ENCODE measurements around the gene INTS2.

Gene INTS2

DNA sequence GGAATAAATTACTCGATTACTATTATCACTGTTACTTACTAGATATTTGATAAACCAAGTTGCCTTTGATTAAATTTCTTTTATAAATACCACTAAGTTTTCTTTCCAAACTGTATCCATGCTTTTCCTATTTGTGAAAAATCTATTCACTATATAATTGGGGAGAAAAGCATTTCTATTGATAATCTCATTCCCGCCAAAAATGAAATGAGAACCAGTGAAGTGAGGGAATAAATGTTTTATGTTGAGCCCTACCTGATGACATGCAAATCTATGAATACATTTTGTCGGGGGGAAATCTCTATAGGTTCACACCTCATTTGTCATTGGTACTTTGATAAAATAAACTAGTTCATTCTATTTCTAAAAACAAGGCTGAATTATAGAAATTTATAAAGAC, 80.1 kb downstream of the INTS2 start:
- H3K4me1 ChIP-seq (ENCODE audit: control insufficient read depth in 1 of 2, insufficient read depth in 2 of 2, low read length in 2 of 2): no peaks in the 10 kb centered on the region
- no peaks in the 10 kb centered on the region for H3K27me3 ChIP-seq (ENCODE audit: low read depth, low read length)
- H3K4me3 ChIP-seq (ENCODE audit: low read depth in 1 of 2, low read length in 2 of 2): no peak overlapping the region
- H3K9me3 ChIP-seq (ENCODE audit: control insufficient read depth in 1 of 2, low read length in 2 of 2): no peaks in the 10 kb centered on the region
- H3K27ac ChIP-seq (ENCODE audit: low read length): no peak overlapping the region
- no peaks in the 10 kb centered on the region for H3K36me3 ChIP-seq (ENCODE audit: control insufficient read depth in 1 of 2, insufficient read depth in 2 of 2, low read length in 2 of 2)

DNA sequence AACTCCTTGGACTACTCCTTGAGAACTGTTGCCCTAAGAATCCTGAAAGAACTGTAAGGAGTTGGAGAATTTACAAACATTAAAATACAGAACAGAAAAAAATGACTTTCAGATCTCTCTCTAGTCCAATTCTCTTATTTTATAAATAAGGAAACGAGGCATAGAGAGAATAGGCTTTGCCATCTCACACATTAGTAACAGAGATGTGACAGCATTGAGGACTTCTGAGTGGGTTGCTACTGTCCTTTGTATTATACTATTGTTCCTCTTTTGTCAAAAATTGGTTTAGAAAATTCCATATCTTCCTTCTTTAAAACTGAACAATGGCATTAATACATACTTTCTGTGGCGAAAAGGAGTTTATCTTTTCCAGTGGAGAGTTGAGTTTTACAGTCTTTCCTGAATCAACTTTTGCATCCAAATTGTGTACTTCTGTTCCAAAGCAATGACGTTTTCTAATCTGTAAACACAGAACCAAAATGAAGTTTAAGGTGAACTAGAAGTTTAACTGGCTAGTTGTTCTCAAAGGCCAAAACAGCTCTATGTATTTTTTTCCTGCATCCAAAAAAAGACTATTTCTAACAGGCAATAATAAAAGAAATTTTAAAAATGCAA, 80.9 kb downstream of the INTS2 start:
- no peaks in the 10 kb centered on the region for H3K4me1 ChIP-seq (ENCODE audit: control insufficient read depth in 1 of 2, insufficient read depth in 2 of 2, low read length in 2 of 2)

DNA sequence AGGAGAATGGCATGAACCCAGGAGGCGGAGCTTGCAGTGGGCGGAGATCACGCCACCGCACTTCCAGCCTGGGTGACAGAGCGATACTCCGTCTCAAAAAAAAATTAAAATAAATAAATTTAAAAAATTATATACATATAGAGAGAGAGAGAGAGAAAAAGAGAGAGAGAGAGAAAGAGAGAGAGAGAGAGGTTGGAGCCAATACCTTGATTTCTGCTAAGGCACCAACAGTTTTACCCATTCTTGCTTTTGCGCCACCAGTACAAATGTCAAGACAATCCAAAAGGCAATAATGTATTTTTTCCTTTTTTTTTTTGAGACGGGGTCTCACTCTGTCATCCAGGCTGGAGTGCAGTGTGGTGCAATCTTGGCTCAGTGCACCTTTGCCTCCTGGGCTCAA, 81.7 kb downstream of the INTS2 start:
- Histone ChIP-seq H3K4me1 (ENCODE audit: control insufficient read depth in 1 of 2, insufficient read depth in 2 of 2, low read length in 2 of 2) (no peaks in the 10 kb centered on the region), H3K4me3 (ENCODE audit: low read depth in 1 of 2, low read length in 2 of 2) (no peak overlapping the region), H3K9me3 (ENCODE audit: control insufficient read depth in 1 of 2, low read length in 2 of 2) (no peaks in the 10 kb centered on the region), H3K27ac (ENCODE audit: low read length) (no peak overlapping the region), H3K36me3 (ENCODE audit: control insufficient read depth in 1 of 2, insufficient read depth in 2 of 2, low read length in 2 of 2) (no peaks in the 10 kb centered on the region), H3K27me3 (ENCODE audit: low read depth, low read length) (no peaks in the 10 kb centered on the region)

More for the DNA sequence above, 80.9 kb downstream of the INTS2 start:
- no peaks in the 10 kb centered on the region for H3K9me3 ChIP-seq (ENCODE audit: control insufficient read depth in 1 of 2, low read length in 2 of 2)
- no peak overlapping the region for H3K27ac ChIP-seq (ENCODE audit: low read length)
- no peak overlapping the region for H3K4me3 ChIP-seq (ENCODE audit: low read depth in 1 of 2, low read length in 2 of 2)
- no peaks in the 10 kb centered on the region for H3K36me3 ChIP-seq (ENCODE audit: control insufficient read depth in 1 of 2, insufficient read depth in 2 of 2, low read length in 2 of 2)
- no peaks in the 10 kb centered on the region for H3K27me3 ChIP-seq (ENCODE audit: low read depth, low read length)

GRCh38 chr17:61843435-61843834, 84.3 kb downstream of the INTS2 start:
- no peaks in the 10 kb centered on the region for H3K4me1 ChIP-seq (ENCODE audit: control insufficient read depth in 1 of 2, insufficient read depth in 2 of 2, low read length in 2 of 2)
- no peak overlapping the region for H3K27ac ChIP-seq (ENCODE audit: low read length)
- H3K36me3 ChIP-seq (ENCODE audit: control insufficient read depth in 1 of 2, insufficient read depth in 2 of 2, low read length in 2 of 2): no peaks in the 10 kb centered on the region
- no peaks in the 10 kb centered on the region for H3K9me3 ChIP-seq (ENCODE audit: control insufficient read depth in 1 of 2, low read length in 2 of 2)
- no peaks in the 10 kb centered on the region for H3K27me3 ChIP-seq (ENCODE audit: low read depth, low read length)
- H3K4me3 ChIP-seq (ENCODE audit: low read depth in 1 of 2, low read length in 2 of 2): no peak overlapping the region

- H3K4me3 ChIP-seq (ENCODE audit: low read depth in 1 of 2, low read length in 2 of 2): no peak overlapping the region
- H3K9me3 ChIP-seq (ENCODE audit: control insufficient read depth in 1 of 2, low read length in 2 of 2): no peaks in the 10 kb centered on the region
- H3K36me3 ChIP-seq (ENCODE audit: control insufficient read depth in 1 of 2, insufficient read depth in 2 of 2, low read length in 2 of 2): no peaks in the 10 kb centered on the region
- H3K27me3 ChIP-seq (ENCODE audit: low read depth, low read length): no peaks in the 10 kb centered on the region
- H3K4me1 ChIP-seq (ENCODE audit: control insufficient read depth in 1 of 2, insufficient read depth in 2 of 2, low read length in 2 of 2): no peaks in the 10 kb centered on the region
- no peak overlapping the region for H3K27ac ChIP-seq (ENCODE audit: low read length)
These were observed 84.9 kb downstream of the INTS2 start for GRCh38 chr17:61842899-61843298.

DNA sequence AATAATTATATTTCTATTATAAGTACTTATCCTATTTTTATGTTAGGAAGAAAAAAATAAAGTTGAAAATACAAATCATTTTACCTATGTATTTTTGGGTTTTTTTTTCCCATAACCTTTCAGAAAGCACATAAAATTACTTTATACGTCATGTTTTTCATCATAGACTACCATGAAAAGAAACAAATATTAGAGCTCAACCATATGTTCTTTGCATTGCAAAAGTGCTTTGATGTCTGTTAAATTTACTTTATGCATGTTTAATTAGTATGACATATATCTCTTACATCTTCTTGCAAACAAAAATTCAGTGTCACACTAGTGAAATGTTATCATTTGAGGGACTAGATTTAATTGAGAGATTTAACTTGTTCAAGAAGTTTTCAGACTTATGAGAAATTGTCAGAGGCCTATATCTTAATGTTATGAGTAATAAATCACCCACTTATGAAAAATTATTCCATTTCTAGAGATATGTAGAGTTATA, 88.4 kb downstream of the INTS2 start:
- Histone ChIP-seq H3K9me3 (ENCODE audit: control insufficient read depth in 1 of 2, low read length in 2 of 2) (no peaks in the 10 kb centered on the region), H3K4me1 (ENCODE audit: control insufficient read depth in 1 of 2, insufficient read depth in 2 of 2, low read length in 2 of 2) (no peaks in the 10 kb centered on the region), H3K27ac (ENCODE audit: low read length) (no peak overlapping the region), H3K4me3 (ENCODE audit: low read depth in 1 of 2, low read length in 2 of 2) (no peak overlapping the region), H3K27me3 (ENCODE audit: low read depth, low read length) (no peaks in the 10 kb centered on the region), H3K36me3 (ENCODE audit: control insufficient read depth in 1 of 2, insufficient read depth in 2 of 2, low read length in 2 of 2) (no peaks in the 10 kb centered on the region)

DNA sequence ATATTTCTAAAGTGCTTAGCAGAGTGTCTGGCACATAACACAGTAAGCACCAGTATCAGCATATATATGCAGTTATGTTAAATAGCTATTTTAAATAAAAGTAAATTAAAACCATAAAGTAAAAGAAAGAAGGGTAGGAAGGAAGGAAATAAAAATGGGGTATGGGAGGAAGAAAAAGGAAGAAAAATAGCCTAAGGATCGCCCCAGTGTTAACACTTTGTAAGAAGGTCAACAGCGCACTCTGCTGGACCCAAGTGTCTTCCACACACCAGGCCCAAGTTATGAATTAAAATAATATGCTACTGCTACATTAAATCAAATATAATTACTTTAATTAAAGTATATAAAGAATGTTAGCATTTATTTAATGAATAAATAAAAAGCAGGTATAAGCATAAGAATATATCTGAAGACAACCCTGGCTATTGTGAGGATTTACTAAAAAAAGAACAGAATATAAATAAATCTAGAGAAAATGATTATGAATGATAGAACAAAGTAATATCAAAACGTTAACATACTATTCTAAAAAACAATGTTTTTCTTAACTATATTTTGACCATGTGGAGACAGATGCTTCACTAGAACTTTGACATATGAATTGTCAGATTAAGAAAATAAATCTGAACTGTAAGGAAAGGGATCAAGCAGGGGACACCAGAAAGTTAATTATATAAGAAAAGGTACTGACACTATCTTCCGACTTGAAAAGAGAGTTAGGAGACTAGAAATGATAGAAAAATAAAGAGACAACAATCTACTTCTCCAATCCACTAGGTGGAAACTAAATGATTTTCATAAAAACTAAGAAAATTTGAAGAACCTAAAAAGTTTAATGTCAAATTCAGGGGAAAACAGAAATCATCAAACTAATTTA, 90.4 kb downstream of the INTS2 start:
- Histone ChIP-seq H3K4me1 (ENCODE audit: control insufficient read depth in 1 of 2, insufficient read depth in 2 of 2, low read length in 2 of 2) (no peaks in the 10 kb centered on the region), H3K4me3 (ENCODE audit: low read depth in 1 of 2, low read length in 2 of 2) (no peak overlapping the region), H3K27ac (ENCODE audit: low read length) (no peak overlapping the region), H3K27me3 (ENCODE audit: low read depth, low read length) (no peaks in the 10 kb centered on the region), H3K36me3 (ENCODE audit: control insufficient read depth in 1 of 2, insufficient read depth in 2 of 2, low read length in 2 of 2) (no peaks in the 10 kb centered on the region), H3K9me3 (ENCODE audit: control insufficient read depth in 1 of 2, low read length in 2 of 2) (no peaks in the 10 kb centered on the region)

DNA sequence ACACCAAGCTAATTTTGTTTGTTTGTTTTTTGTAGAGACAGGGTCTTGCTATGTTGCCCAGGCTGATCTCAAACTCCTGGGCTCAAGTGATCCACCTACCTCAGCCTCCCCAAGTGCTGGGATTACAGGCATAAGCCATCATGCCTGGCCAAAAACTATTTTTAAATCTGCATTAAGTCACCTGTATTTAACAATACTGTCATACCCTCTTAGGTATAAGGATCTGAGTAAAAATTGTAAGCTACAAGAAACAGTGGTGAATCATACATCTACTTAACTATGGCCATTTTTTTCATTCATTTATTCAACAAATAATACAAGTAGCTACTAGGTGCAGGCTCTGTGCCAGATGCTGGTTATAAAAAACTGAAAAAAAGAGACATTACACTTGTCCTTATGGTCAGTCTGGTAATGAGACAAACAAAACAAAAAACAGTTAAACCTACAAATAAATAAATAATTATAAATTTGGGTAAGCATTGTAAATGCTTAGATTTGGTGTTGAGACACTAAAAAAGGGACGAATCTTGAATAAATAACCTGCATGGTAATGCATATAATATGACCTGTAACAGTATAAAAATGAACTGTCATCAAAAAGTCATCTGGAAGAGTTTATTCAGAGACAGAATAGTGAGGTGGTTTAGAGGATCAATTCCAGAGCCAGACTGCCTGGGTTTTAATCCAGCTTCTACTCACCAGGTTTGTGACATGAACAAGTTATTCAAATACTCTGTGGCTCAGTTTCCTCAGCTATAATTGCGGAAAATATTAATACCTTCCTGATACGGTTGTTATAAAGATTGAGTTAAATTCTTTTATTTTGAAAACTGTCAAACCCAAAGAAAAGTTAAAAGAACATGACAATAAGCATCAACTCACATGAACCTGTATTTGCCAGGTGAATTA, 91.3 kb downstream of the INTS2 start:
- H3K4me3 ChIP-seq (ENCODE audit: low read depth in 1 of 2, low read length in 2 of 2): no peak overlapping the region
- H3K27ac ChIP-seq (ENCODE audit: low read length): no peak overlapping the region
- H3K36me3 ChIP-seq (ENCODE audit: control insufficient read depth in 1 of 2, insufficient read depth in 2 of 2, low read length in 2 of 2): no peaks in the 10 kb centered on the region

DNA sequence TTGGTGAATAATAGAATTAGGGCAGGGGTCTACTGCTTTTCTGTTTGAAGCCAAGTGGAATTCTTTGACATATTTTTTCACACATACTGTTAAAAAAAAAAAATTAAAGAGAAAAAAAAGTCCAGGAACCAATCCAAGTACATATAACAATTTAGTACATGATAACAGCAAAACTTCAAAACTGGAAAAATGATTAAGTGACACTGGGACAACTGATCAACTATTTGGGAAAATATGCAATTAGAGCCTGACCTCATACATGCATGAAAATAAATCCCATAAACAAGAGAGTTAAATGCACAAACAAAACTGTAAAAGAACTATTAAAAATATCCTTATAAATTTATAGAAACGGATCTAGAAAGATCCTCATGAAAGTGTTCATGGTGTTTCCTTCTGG, 92.2 kb downstream of the INTS2 start:
- Histone ChIP-seq H3K9me3 (ENCODE audit: control insufficient read depth in 1 of 2, low read length in 2 of 2) (no peaks in the 10 kb centered on the region), H3K4me3 (ENCODE audit: low read depth in 1 of 2, low read length in 2 of 2) (no peak overlapping the region), H3K27me3 (ENCODE audit: low read depth, low read length) (no peaks in the 10 kb centered on the region), H3K4me1 (ENCODE audit: control insufficient read depth in 1 of 2, insufficient read depth in 2 of 2, low read length in 2 of 2) (no peaks in the 10 kb centered on the region), H3K36me3 (ENCODE audit: control insufficient read depth in 1 of 2, insufficient read depth in 2 of 2, low read length in 2 of 2) (no peaks in the 10 kb centered on the region), H3K27ac (ENCODE audit: low read length) (no peak overlapping the region)

More for the DNA sequence above, 91.3 kb downstream of the INTS2 start:
- no peaks in the 10 kb centered on the region for H3K27me3 ChIP-seq (ENCODE audit: low read depth, low read length)
- H3K9me3 ChIP-seq (ENCODE audit: control insufficient read depth in 1 of 2, low read length in 2 of 2): no peaks in the 10 kb centered on the region
- no peaks in the 10 kb centered on the region for H3K4me1 ChIP-seq (ENCODE audit: control insufficient read depth in 1 of 2, insufficient read depth in 2 of 2, low read length in 2 of 2)

DNA sequence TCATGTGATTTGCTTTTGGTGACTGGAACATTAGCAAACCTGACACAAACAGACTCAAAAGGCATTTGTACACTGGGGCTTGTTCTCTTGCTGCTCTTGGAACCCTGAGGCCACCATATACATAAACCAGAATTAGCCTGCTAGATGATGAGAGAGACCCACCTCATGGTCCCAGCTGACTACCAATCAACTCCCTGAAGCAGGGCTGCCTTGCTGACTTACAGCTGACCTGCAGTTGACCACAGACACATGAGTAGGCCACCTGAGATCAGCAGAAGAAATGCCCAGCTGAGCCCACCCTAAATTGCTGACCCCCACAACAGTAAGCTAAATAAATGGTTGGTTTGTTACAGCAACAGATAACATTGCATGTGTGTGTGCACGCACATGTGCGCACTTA, 93.2 kb downstream of the INTS2 start:
- no peak overlapping the region for H3K4me3 ChIP-seq (ENCODE audit: low read depth in 1 of 2, low read length in 2 of 2)
- no peaks in the 10 kb centered on the region for H3K4me1 ChIP-seq (ENCODE audit: control insufficient read depth in 1 of 2, insufficient read depth in 2 of 2, low read length in 2 of 2)
- no peaks in the 10 kb centered on the region for H3K36me3 ChIP-seq (ENCODE audit: control insufficient read depth in 1 of 2, insufficient read depth in 2 of 2, low read length in 2 of 2)
- no peak overlapping the region for H3K27ac ChIP-seq (ENCODE audit: low read length)
- H3K9me3 ChIP-seq (ENCODE audit: control insufficient read depth in 1 of 2, low read length in 2 of 2): no peaks in the 10 kb centered on the region
- H3K27me3 ChIP-seq (ENCODE audit: low read depth, low read length): no peaks in the 10 kb centered on the region
